Chondrocyte (in vitro differentiated cells): ENCODE data around the gene CPXM2. TPM values are rescaled to one million over a fixed set of nuclear protein-coding genes. Genes with fewer than 3 reads are reported as not detected.

ENCODE experiments used
- DNase-seq: peaks from one replicate; pipeline ENCODE4 v3.0.0; 2021; ENCODE audit warnings: mixed read lengths, low spot score
- H3K27ac Mint-ChIP-seq: one replicate; pipeline ENCODE4 v1.8.0; 2021; ENCODE audit warnings: mild to moderate bottlenecking, moderate library complexity, mixed read lengths; ENCODE audit not compliant: unreplicated experiment
- H3K27me3 Mint-ChIP-seq: 2 replicates; pipeline ENCODE4 v1.8.0; 2021; ENCODE audit warnings: low read depth, mixed read lengths
- H3K36me3 Mint-ChIP-seq: 2 replicates; pipeline ENCODE4 v1.8.0; 2021; ENCODE audit warnings: low read depth, mixed read lengths
- H3K4me1 Mint-ChIP-seq: 2 replicates; pipeline ENCODE4 v1.8.0; 2021; ENCODE audit warnings: low read depth, mild to moderate bottlenecking, mixed read lengths
- H3K4me3 Mint-ChIP-seq: one replicate; pipeline ENCODE4 v1.8.0; 2021; ENCODE audit warnings: mild to moderate bottlenecking, moderate library complexity, mixed read lengths; ENCODE audit not compliant: unreplicated experiment
- H3K9me3 Mint-ChIP-seq: 2 replicates; pipeline ENCODE4 v1.8.0; 2021; ENCODE audit warnings: low read depth, mixed read lengths
- total RNA-seq: library from RNA; stranded (reverse); gene quantifications from 3 replicates; pipeline ENCODE4 v1.2.1, GENCODE V29; 2021
- TF ChIP-seq, protein P1 (sequence below): fragments of 200-600 bp; sonication (generic); IDR thresholded peaks from 2 replicates; pipeline ENCODE4 v1.5.0; 2021; ENCODE audit warnings: antibody characterized with exemption, mild to moderate bottlenecking, moderate library complexity

The CPXM2 gene
- total RNA-seq, 1 donor from 2014 or later = not detected

- peaks cover 13% of the 10 kb centered on the region for H3K9me3 Mint-ChIP-seq
- peaks cover 18% of the 10 kb centered on the region for H3K27me3 Mint-ChIP-seq
- no peak overlapping the region for H3K27ac Mint-ChIP-seq
- no peak overlapping the region for H3K4me3 Mint-ChIP-seq
- H3K36me3 Mint-ChIP-seq = no peaks in the 10 kb centered on the region
- no peaks in the 10 kb centered on the region for H3K4me1 Mint-ChIP-seq
- DNase-seq = no peak
- TF ChIP-seq, protein P1, sequence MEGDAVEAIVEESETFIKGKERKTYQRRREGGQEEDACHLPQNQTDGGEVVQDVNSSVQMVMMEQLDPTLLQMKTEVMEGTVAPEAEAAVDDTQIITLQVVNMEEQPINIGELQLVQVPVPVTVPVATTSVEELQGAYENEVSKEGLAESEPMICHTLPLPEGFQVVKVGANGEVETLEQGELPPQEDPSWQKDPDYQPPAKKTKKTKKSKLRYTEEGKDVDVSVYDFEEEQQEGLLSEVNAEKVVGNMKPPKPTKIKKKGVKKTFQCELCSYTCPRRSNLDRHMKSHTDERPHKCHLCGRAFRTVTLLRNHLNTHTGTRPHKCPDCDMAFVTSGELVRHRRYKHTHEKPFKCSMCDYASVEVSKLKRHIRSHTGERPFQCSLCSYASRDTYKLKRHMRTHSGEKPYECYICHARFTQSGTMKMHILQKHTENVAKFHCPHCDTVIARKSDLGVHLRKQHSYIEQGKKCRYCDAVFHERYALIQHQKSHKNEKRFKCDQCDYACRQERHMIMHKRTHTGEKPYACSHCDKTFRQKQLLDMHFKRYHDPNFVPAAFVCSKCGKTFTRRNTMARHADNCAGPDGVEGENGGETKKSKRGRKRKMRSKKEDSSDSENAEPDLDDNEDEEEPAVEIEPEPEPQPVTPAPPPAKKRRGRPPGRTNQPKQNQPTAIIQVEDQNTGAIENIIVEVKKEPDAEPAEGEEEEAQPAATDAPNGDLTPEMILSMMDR = no peak
These were observed 35.0 kb upstream of the CPXM2 start for GRCh38 chr10:123926401-123927264.

DNA sequence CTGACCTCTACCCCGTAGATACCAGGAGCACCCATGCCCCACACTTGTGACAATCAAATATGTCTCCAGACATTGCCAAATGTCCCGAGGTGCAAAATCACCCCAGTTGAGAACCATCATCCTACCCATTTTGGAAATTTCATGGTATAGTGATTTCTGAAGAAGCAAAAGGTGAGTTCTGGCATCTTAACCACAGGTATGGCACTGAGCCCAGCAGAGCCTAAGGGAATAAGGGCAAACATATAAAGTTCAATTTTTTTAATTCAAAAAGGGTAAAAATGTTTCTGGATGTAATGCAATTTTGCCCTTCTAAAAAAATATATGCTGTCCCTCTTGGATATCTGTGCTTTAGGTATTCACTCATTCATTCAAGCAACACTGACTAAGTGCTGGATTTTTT is 30.5 kb upstream of the CPXM2 start:
- Mint-ChIP-seq H3K4me3 (no peak overlapping the region), H3K4me1 (no peaks in the 10 kb centered on the region), H3K9me3 (peaks cover 14% of the 10 kb centered on the region), H3K27ac (no peak overlapping the region), H3K36me3 (no peaks in the 10 kb centered on the region), H3K27me3 (peaks cover 30% of the 10 kb centered on the region)
- TF ChIP-seq, protein P1 = no peak
- no peak for DNase-seq

GRCh38 chr10:123916775-123917174 is 25.2 kb upstream of the CPXM2 start:
- no peak for DNase-seq
- Mint-ChIP-seq H3K9me3 (peaks cover 14% of the 10 kb centered on the region), H3K27ac (no peak overlapping the region), H3K4me3 (no peak overlapping the region), H3K36me3 (no peaks in the 10 kb centered on the region), H3K27me3 (peaks cover 26% of the 10 kb centered on the region), H3K4me1 (no peaks in the 10 kb centered on the region)
- TF ChIP-seq, protein P1 = no peak

- H3K27ac Mint-ChIP-seq = no peak overlapping the region
- no peaks in the 10 kb centered on the region for H3K36me3 Mint-ChIP-seq
- peaks cover 6% of the 10 kb centered on the region for H3K9me3 Mint-ChIP-seq
- H3K4me1 Mint-ChIP-seq = no peaks in the 10 kb centered on the region
- no peak for DNase-seq
- TF ChIP-seq, protein P1 = no peak
- peaks cover 38% of the 10 kb centered on the region for H3K27me3 Mint-ChIP-seq
- no peak overlapping the region for H3K4me3 Mint-ChIP-seq
These were observed 22.2 kb upstream of the CPXM2 start for GRCh38 chr10:123913688-123914268.

DNA sequence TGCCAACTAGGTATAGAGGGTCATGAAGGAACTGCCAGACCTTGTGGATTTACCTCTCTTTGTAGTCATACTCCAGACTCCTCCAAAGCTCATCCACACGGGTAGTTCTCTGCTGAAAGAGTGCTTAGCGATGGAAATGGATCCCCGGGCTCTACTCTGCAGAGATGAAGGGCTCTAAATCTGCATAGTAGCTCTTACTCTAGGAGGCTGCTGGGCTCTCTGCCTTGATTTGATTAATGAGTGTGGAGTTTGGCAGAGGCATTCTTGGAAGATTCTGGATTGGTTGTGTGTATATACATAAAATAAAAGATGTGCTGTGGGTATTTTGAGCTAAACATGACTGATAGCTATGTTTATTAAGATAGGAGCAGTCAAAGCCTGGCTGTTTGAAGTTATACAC is 21.3 kb upstream of the CPXM2 start:
- Mint-ChIP-seq H3K27me3 (peaks cover 42% of the 10 kb centered on the region), H3K36me3 (no peaks in the 10 kb centered on the region), H3K27ac (no peak overlapping the region), H3K4me1 (no peaks in the 10 kb centered on the region), H3K9me3 (peaks cover 3% of the 10 kb centered on the region), H3K4me3 (no peak overlapping the region)
- no peak for DNase-seq
- TF ChIP-seq, protein P1 = no peak
